IMR-90 (cell line): ENCODE results near the gene KCNK15.

Experiments
- BHLHE40 ChIP-seq: fragments of 150-350 bp; IDR thresholded peaks from 2 replicates; pipeline ENCODE4 v1.6.1; 2016; ENCODE audit warnings: mild to moderate bottlenecking, low read depth, low read length
- CEBPB ChIP-seq: IDR thresholded peaks from 2 replicates; pipeline ENCODE4 v1.6.1; 2012; ENCODE audit warnings: low read depth, low read length, improper control_type of control experiment
- CTCF ChIP-seq: conservative IDR thresholded peaks from 2 replicates; pipeline ENCODE4 v1.5.1; 2012; ENCODE audit warnings: mild to moderate bottlenecking, low read depth, low read length, improper control_type of control experiment
- ELK1 ChIP-seq: fragments of 150-350 bp; IDR thresholded peaks from 2 replicates; pipeline ENCODE4 v1.6.1; 2016; ENCODE audit warnings: low read depth, mild to moderate bottlenecking, low read length, moderate library complexity, borderline replicate concordance
- FOS ChIP-seq: fragments of 150-350 bp; IDR thresholded peaks from 2 replicates; pipeline ENCODE4 v1.6.1; 2016; ENCODE audit warnings: low read depth, low read length
- MAFK ChIP-seq: IDR thresholded peaks from 2 replicates; pipeline ENCODE4 v1.6.1; 2012; ENCODE audit warnings: low read depth, low read length, improper control_type of control experiment
- POLR2A ChIP-seq: IDR thresholded peaks from 2 replicates; pipeline ENCODE4 v1.6.1; 2012; ENCODE audit warnings: mild to moderate bottlenecking, low read depth, low read length
- RAD21 ChIP-seq: IDR thresholded peaks from 2 replicates; pipeline ENCODE4 v1.6.1; 2012; ENCODE audit warnings: low read length, improper control_type of control experiment
- RFX5 ChIP-seq: IDR thresholded peaks from 2 replicates; pipeline ENCODE4 v1.8.0; 2012; ENCODE audit warnings: low read depth, mild to moderate bottlenecking, low read length, moderate library complexity
- SMC3 ChIP-seq: fragments of 150-350 bp; IDR thresholded peaks from 2 replicates; pipeline ENCODE4 v1.6.1; 2016; ENCODE audit warnings: low read depth, mild to moderate bottlenecking, antibody characterized with exemption, low read length, moderate library complexity
- TF ChIP-seq, protein P1 (sequence below): fragments of 150-350 bp; IDR thresholded peaks from 2 replicates; pipeline ENCODE4 v1.6.1; 2017; ENCODE audit warnings: mild to moderate bottlenecking, antibody characterized with exemption, low read length, low read depth

DNA sequence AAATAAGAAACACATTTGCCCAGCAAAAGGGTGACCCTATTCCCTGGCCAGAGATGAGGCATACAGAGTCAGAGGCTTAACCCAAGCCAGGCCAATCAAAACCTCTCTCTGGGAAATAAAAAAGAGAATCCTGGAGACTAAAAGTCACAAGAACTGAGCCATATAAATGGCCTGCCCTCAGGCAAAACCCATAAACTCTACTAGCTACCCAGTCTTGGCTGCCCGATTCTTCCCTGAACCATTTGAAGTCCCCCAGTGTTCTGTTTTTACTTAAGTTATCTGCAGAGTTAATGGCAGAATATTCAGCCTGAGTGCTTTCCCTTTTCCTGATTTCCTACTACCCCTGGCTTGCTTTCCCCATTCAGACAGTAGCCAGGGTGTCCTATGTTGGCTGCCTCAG lies 13.9 kb downstream of the KCNK15 start:
- TF ChIP-seq CTCF (no peak), POLR2A (no peak), RFX5 (no peak), FOS (no peak), CEBPB (no peak), MAFK (no peak), SMC3 (no peak), BHLHE40 (no peak), RAD21 (no peak), ELK1 (no peak)
- TF ChIP-seq, protein P1, sequence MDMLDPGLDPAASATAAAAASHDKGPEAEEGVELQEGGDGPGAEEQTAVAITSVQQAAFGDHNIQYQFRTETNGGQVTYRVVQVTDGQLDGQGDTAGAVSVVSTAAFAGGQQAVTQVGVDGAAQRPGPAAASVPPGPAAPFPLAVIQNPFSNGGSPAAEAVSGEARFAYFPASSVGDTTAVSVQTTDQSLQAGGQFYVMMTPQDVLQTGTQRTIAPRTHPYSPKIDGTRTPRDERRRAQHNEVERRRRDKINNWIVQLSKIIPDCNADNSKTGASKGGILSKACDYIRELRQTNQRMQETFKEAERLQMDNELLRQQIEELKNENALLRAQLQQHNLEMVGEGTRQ, result no peak
